NCI-H2081 (cell line): ENCODE results near the gene NEGR1.

ENCODE experiments used
- DNase-seq, 2 experiments: peaks; one replicate each; lab custom pipeline; 2025; lab: John Stamatoyannopoulos, UW

NEGR1 gene

GRCh38 chr1:71638081-71638766 lies 644.1 kb downstream of the NEGR1 start:
- no peak for DNase-seq

GRCh38 chr1:71635568-71635967 lies 646.8 kb downstream of the NEGR1 start:
- DNase-seq = no peak

DNA sequence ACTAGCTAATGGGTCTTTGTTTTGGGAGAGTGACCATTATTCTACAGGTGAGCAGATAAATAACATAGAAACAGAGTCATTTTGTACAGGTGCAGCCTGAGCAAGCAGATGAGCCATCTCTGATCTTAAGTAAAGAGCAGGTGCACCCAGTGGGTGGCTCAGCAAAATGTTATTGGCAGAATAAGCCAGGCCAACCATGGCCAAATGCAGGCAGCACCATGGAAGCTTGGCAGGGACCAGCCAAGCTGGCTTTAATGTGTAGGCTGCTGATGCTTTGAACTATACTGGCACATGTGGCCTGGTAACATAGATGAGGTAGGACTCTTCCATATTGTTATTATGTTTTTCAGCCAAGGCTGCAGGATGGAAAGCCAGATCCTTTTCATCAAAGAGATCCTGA lies 648.2 kb downstream of the NEGR1 start:
- peak; percentile 72 to 94 for DNase-seq

DNA sequence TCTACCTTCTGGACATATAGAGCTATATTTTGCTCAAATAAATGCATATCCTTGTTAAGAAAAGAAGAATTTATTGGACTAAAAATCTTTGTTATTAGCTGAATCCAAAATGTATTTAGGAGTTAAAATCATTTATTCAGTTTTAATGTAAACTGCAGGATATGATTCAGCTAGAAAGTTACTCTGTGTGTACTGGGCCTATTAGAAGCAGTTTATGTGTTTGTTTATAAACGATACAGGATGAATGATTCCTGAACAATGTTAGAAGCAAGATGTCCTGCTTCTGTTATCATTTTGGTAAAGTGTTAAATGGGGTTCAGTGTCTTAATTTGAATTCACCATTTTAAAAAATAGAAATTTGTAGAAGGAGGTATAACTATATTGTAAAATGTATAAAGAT lies 652.3 kb downstream of the NEGR1 start:
- DNase-seq = no peak

GRCh38 chr1:71625004-71625403 lies 657.3 kb downstream of the NEGR1 start:
- no peak for DNase-seq

DNA sequence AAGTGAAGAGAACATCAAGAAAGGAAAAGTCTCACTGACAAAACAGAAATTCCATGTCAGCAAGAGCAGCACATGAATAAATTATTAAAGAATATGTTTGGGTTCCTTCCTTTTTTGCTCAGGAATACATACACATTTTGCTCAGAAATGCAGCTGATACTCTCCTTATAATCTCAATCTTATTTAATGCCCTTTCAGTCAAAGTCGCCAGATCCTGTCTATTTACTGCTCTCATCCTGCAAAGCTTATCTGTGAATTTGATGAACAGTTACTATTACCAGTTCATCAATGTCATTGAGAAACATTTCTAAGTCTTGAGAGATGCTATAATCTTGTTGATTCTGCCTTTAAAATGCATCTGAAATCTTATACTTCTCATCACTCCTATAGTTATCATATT lies 658.5 kb downstream of the NEGR1 start:
- no peak for DNase-seq

DNA sequence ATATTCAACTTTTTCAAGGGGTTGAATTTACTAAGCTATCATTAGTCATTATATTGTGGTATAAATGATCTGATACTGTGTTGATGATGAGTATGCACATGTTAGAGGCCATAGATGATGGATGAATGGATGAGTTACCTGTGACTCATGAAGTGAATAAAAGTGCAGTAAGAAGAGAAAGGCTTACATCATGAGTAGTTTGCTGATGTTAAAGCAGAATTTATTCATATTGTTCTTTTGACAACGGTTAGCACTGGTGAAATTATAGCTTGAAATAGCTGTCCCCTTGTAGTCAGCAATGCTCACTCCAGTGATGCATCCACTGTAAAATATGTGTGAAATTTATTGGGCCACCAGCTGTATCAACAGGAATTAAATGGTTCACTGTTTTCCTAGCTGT lies 660.6 kb downstream of the NEGR1 start:
- DNase-seq = no peak

DNA sequence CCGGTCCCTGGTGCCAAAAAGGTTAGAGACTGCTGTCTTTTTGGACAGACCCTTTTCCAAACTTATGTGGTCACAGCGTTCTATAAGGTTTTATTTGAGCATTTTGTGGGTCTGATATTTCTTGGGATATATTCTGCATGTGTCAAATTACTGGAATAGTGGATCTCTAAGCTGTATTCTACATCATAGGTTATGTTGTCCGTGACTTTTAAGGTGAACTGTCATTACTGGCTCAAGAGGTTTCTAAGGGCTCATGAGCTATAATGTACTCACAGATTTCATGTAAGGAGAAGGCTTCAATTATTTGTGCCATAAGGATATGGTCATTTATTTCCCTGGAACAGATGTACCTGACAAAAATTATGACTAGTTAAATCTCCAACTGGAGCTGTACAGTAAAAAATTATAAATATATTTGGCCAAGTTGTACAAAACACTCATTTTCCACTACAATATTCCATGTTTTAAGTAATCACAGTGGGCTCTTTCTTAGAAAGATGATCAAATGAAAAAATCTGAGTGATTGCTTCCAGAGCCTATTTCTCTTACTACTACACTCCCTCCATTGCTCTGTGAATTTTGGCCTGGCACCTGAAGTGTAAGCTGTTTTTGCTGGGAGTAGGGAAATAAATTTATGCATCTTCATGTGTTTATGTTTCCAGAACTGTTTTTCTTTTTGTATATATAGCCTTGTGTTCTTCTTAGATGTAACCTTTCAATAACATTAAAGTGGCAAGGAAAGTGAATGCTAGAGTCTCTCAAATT lies 663.4 kb downstream of the NEGR1 start:
- no peak for DNase-seq

DNA sequence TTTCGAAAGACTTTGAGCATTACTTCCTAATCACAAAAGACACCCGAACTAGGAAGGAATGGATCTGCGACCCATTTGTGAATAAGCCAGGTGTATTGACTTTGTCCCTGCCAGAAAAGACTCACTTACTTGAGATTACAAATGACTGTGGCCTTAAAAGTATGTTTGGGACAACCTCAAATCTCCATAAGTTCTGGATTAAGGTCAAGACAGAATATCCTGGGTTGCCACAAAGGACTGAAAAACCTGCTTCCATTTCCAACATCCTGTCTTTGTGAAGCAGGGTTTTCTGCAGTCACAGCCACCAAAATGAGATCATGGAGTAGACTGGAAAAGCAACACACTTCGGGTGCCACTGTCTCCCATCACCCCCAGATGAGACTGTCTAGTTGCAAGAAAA lies 664.1 kb downstream of the NEGR1 start:
- DNase-seq = no peak

- DNase-seq = no peak
Observed at GRCh38 chr1:71610476-71610875, 671.9 kb downstream of the NEGR1 start.

- DNase-seq = no peak
Observed at GRCh38 chr1:71603044-71603776, 679.1 kb downstream of the NEGR1 start.

DNA sequence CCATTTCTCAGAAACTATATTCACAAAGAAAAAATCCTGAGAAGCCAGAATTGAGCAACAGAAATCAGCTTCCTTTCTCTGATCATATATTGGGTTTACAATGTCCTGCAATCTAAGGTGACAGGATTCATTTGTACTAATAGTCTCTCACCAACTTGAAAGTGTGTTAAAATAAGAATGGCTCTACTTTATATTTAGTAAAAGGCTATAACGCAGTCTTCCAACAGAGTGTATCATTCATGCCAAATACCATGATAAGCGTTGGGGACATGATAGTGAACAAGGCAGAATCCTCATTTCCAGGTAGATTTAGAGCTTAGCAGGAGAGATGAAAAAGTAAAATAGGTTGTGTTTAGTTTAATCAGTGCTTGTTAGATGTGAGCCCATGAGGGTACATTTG lies 682.3 kb downstream of the NEGR1 start:
- DNase-seq = no peak

GRCh38 chr1:71599306-71599705 lies 683.0 kb downstream of the NEGR1 start:
- DNase-seq = no peak

- DNase-seq = peak in 1 of 2 experiments; percentile 29
Observed at GRCh38 chr1:71593523-71593922, 688.8 kb downstream of the NEGR1 start.

DNA sequence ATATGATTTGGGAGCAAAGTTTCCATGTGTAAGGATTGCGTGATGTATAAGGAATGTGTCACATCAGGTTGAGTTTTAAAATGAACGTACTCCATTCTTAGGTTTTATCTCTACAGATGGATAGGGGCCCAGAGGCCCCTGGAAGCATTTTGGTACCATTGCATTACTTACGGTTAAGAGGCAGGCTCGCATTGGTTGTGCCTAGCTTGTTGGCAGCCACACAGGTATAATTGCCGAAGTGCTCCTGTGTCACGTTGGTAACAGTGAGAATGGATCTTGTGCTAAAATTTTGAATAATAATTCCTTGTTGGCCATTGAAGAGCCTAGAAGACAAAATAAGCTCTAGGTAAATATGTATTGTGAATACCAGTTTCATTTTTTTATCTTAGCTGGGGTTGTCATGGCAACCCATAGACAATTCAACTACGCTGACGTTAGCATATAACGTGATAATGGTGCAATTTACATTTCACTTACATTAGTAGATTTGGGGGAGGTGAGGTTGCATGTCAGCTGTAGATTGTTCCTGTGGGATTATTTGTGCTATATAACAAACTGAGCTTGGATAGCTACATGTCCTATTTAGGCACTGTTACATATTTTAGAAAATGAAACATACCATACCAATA lies 689.6 kb downstream of the NEGR1 start:
- no peak for DNase-seq

DNA sequence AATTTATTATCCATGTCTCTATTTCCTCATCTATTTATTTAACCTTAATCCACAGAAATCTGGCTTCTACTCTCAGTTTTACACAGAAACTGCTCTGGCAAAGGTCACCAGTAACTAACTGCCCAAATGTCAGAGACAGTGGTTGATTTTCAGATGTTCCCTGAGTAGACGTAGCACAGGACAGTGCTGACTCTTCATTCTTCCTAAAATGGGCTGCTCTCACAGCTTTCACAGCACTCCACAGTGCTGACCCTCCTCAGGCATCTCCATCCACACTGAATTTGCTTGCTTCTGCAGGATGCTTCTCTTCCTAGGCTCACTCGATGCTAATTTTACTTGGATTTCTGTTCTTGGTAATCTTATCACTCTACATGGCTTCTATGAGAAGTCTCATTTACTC lies 693.3 kb downstream of the NEGR1 start:
- no peak for DNase-seq

GRCh38 chr1:71587961-71588360 lies 694.4 kb downstream of the NEGR1 start:
- DNase-seq = peak; percentile 35 to 69

DNA sequence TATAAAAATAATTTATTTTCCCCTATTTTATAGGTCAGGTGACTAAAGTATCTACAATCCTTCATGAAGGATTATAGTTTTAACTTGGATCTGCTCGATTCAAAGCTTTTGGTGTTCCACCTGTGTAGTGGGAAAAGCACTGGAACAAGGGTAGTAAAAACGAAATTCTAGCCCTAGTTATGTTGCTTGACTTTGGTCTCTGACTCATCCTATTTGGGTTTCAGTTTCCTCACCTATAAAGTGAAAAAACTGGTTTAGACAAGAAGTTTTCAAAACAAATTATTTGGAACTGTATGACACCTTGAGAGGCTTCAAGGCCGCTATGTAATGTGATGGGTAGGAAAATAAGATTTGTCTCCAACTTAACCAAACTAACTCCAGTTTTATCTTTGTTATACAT lies 696.3 kb downstream of the NEGR1 start:
- DNase-seq = no peak

DNA sequence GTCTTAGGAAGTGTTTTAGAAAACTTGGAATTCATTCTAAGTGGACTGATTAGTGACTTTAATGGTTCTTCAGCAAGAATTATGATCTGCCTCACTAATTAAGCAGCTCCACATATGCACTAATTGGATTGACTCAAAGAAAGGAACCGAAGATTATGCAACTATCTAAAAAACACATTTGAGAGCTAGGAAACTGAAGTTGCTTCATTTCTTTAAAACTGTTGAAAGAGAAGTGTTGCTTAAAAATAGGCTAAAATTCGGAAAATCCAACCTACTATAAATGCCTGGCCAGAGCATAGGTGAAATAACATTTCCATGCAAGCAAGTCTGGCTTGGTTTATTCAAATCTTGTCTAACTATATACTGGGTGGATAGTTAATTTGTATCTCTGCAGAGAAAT lies 698.6 kb downstream of the NEGR1 start:
- DNase-seq = no peak

- DNase-seq = no peak
Observed at GRCh38 chr1:71582673-71583072, 699.7 kb downstream of the NEGR1 start.

DNA sequence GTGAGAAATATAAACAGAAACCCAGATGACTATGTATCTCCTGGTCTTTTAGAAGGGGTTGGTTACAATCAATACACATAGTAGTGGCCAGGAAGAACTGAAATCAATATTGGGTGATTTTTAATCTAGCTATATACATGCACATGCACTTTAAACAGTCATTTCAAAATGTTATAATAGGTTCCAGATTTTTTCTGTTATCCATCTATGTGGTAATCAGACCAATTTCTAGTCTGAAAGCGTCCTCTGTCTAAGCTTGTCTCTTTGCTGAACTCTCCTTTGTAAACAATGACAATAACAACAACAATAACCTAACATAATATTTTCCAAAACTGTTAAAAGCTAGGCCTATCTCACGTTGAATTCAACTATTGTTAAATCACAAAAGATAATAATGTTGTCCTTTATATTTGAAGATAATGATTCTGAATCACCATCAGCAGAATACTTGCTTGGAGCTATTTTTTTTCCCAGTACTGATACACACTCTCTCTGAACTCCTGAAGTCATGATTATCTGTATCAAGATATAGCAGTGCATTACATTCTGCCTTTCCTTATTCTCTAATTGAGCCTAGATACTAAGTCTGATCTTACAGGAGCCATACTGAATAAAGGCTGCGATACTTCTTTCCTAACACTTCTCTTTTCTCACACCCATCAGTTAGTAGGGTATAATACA lies 704.7 kb downstream of the NEGR1 start:
- DNase-seq = no peak

- no peak for DNase-seq
Observed at GRCh38 chr1:71572038-71572437, 710.3 kb downstream of the NEGR1 start.
